Measurements from ENCODE around the gene C2orf49.
A peak's percentile ranks its signal among the peaks of the same experiment; 100 is the strongest.

C2orf49 gene

GRCh38 chr2:105297216-105297615, 40.1 kb upstream of the C2orf49 start:
- FAIRE-seq, result no peak
- no peak for DNase-seq (ENCODE audit: insufficient read length, low spot score)
- TF ChIP-seq POU2F2 (IDR thresholded peaks at IDR 0.05; ENCODE audit: low read depth, low read length), result no peak
- no peak for TF ChIP-seq TAF1 (IDR thresholded peaks at IDR 0.05; ENCODE audit: low read depth, low read length)
- no peak for TF ChIP-seq POLR2AphosphoS5 (IDR thresholded peaks at IDR 0.05; ENCODE audit: low read depth, low read length)
- no peak for TF ChIP-seq PAX5 (IDR thresholded peaks at IDR 0.05; ENCODE audit: insufficient read depth, low read length, severe bottlenecking)
- no peak for TF ChIP-seq SPI1 (IDR thresholded peaks at IDR 0.05; ENCODE audit: low read depth, low read length)
- no peak for TF ChIP-seq POLR2A (IDR thresholded peaks at IDR 0.05; ENCODE audit: low read depth, low read length)

- no peak for DNase-seq (ENCODE audit: insufficient read length, low spot score)
- no peak for TF ChIP-seq POLR2A (IDR thresholded peaks at IDR 0.05; ENCODE audit: low read depth, low read length)
- TF ChIP-seq POU2F2 (IDR thresholded peaks at IDR 0.05; ENCODE audit: low read depth, low read length), result no peak
- TF ChIP-seq POLR2AphosphoS5 (IDR thresholded peaks at IDR 0.05; ENCODE audit: low read depth, low read length), result no peak
- no peak for TF ChIP-seq PAX5 (IDR thresholded peaks at IDR 0.05; ENCODE audit: insufficient read depth, low read length, severe bottlenecking)
- TF ChIP-seq SPI1 (IDR thresholded peaks at IDR 0.05; ENCODE audit: low read depth, low read length), result no peak
- TF ChIP-seq TAF1 (IDR thresholded peaks at IDR 0.05; ENCODE audit: low read depth, low read length), result no peak
- FAIRE-seq, result no peak
Measured at GRCh38 chr2:105298017-105298416, 39.3 kb upstream of the C2orf49 start.

- TF ChIP-seq SPI1 (IDR thresholded peaks at IDR 0.05; ENCODE audit: low read depth, low read length) (no peak), POU2F2 (IDR thresholded peaks at IDR 0.05; ENCODE audit: low read depth, low read length) (no peak), POLR2A (IDR thresholded peaks at IDR 0.05; ENCODE audit: low read depth, low read length) (no peak), TAF1 (IDR thresholded peaks at IDR 0.05; ENCODE audit: low read depth, low read length) (no peak)
- no peak for FAIRE-seq
- DNase-seq (ENCODE audit: insufficient read length, low spot score), result no peak
Measured at GRCh38 chr2:105299290-105299689, 38.0 kb upstream of the C2orf49 start.

DNA sequence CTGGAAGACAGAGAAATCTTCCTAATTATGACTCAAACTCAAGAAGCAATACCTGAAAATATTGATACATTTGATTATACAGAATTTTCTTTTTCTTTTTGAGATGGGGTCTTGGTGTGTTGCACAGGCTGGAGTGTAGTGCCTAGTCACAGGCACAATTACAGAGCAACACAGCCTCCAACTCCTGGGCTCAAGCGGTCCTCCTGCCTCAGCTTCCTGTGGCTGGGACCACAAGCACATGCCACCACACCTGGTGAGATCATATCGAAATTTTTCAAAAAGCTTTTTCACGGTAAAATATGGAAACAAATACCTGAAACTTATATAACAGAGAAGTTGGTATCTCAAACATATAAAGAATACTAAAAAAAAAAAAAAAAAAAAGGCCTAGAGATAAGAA, 35.7 kb upstream of the C2orf49 start:
- FAIRE-seq, result no peak
- DNase-seq (ENCODE audit: insufficient read length, low spot score), result no peak
- TF ChIP-seq POU2F2 (IDR thresholded peaks at IDR 0.05; ENCODE audit: low read depth, low read length), result no peak
- TF ChIP-seq PAX5 (IDR thresholded peaks at IDR 0.05; ENCODE audit: insufficient read depth, low read length, severe bottlenecking), result no peak
- TF ChIP-seq POLR2AphosphoS5 (IDR thresholded peaks at IDR 0.05; ENCODE audit: low read depth, low read length), result no peak
- TF ChIP-seq SPI1 (IDR thresholded peaks at IDR 0.05; ENCODE audit: low read depth, low read length), result no peak
- no peak for TF ChIP-seq POLR2A (IDR thresholded peaks at IDR 0.05; ENCODE audit: low read depth, low read length)
- no peak for TF ChIP-seq TAF1 (IDR thresholded peaks at IDR 0.05; ENCODE audit: low read depth, low read length)

GRCh38 chr2:105307146-105307545, 30.2 kb upstream of the C2orf49 start:
- TF ChIP-seq PAX5 (IDR thresholded peaks at IDR 0.05; ENCODE audit: insufficient read depth, low read length, severe bottlenecking) (no peak), POLR2AphosphoS5 (IDR thresholded peaks at IDR 0.05; ENCODE audit: low read depth, low read length) (no peak), SPI1 (IDR thresholded peaks at IDR 0.05; ENCODE audit: low read depth, low read length) (no peak), POLR2A (IDR thresholded peaks at IDR 0.05; ENCODE audit: low read depth, low read length) (no peak), POU2F2 (IDR thresholded peaks at IDR 0.05; ENCODE audit: low read depth, low read length) (no peak), TAF1 (IDR thresholded peaks at IDR 0.05; ENCODE audit: low read depth, low read length) (no peak)
- FAIRE-seq (no peak), DNase-seq (ENCODE audit: insufficient read length, low spot score) (no peak)

DNA sequence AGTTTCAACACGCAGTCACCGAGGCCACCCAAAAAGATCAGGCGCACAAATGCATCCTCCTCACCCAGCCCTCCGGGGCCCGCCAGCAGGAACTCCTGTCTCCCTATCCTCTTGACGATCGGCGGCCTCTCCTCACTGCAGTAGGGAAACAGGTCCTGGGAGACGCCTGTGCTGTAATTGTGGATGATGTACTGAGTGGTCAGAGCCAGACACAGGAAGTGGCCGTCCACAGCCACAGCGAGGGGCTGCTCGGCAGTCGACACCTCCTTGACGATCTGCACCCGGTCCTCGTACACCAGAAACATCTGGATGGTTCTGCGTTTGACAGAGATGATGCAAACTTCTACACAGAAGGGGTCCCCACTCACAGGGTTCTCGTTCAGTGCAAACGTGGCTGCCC, 29.8 kb upstream of the C2orf49 start:
- TF ChIP-seq POLR2A (IDR thresholded peaks at IDR 0.05; ENCODE audit: low read depth, low read length) (no peak), SPI1 (IDR thresholded peaks at IDR 0.05; ENCODE audit: low read depth, low read length) (no peak), TAF1 (IDR thresholded peaks at IDR 0.05; ENCODE audit: low read depth, low read length) (no peak), POU2F2 (IDR thresholded peaks at IDR 0.05; ENCODE audit: low read depth, low read length) (no peak), PAX5 (IDR thresholded peaks at IDR 0.05; ENCODE audit: insufficient read depth, low read length, severe bottlenecking) (no peak), POLR2AphosphoS5 (IDR thresholded peaks at IDR 0.05; ENCODE audit: low read depth, low read length) (no peak)
- no peak for DNase-seq (ENCODE audit: insufficient read length, low spot score)
- no peak for FAIRE-seq

- no peak for FAIRE-seq
- DNase-seq (ENCODE audit: insufficient read length, low spot score), result no peak
- no peak for TF ChIP-seq SPI1 (IDR thresholded peaks at IDR 0.05; ENCODE audit: low read depth, low read length)
- no peak for TF ChIP-seq PAX5 (IDR thresholded peaks at IDR 0.05; ENCODE audit: insufficient read depth, low read length, severe bottlenecking)
- no peak for TF ChIP-seq POLR2AphosphoS5 (IDR thresholded peaks at IDR 0.05; ENCODE audit: low read depth, low read length)
- no peak for TF ChIP-seq TAF1 (IDR thresholded peaks at IDR 0.05; ENCODE audit: low read depth, low read length)
- no peak for TF ChIP-seq POLR2A (IDR thresholded peaks at IDR 0.05; ENCODE audit: low read depth, low read length)
- no peak for TF ChIP-seq POU2F2 (IDR thresholded peaks at IDR 0.05; ENCODE audit: low read depth, low read length)
Measured at GRCh38 chr2:105307962-105308361, 29.4 kb upstream of the C2orf49 start.

GRCh38 chr2:105308382-105309146, 28.8 kb upstream of the C2orf49 start:
- FAIRE-seq (no peak), DNase-seq (ENCODE audit: insufficient read length, low spot score) (no peak)
- TF ChIP-seq POLR2AphosphoS5 (IDR thresholded peaks at IDR 0.05; ENCODE audit: low read depth, low read length) (no peak), POU2F2 (IDR thresholded peaks at IDR 0.05; ENCODE audit: low read depth, low read length) (no peak), SPI1 (IDR thresholded peaks at IDR 0.05; ENCODE audit: low read depth, low read length) (no peak), PAX5 (IDR thresholded peaks at IDR 0.05; ENCODE audit: insufficient read depth, low read length, severe bottlenecking) (no peak), TAF1 (IDR thresholded peaks at IDR 0.05; ENCODE audit: low read depth, low read length) (no peak), POLR2A (IDR thresholded peaks at IDR 0.05; ENCODE audit: low read depth, low read length) (no peak)

DNA sequence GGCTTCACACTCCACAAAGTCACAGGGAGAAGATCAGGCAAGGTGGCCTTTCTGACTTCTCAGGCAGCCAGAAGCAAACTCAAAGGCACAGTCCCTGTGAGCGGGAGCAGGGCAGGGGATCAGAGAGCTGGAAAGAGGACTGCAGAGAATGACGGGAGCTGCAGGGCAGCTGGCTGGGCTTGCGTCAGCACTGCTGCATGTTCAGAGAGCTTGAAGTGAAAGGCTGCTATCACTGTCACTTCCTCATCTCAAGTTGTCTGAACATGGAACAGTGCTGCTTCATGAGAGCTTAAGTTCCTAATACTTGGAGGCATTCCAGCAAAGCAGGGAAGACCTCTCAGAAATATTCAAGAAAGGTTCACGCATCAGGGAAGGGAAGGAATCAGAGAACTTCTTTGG, 28.2 kb upstream of the C2orf49 start:
- FAIRE-seq (no peak), DNase-seq (ENCODE audit: insufficient read length, low spot score) (no peak)
- TF ChIP-seq SPI1 (IDR thresholded peaks at IDR 0.05; ENCODE audit: low read depth, low read length) (peak; percentile 73), POLR2A (IDR thresholded peaks at IDR 0.05; ENCODE audit: low read depth, low read length) (no peak)

DNA sequence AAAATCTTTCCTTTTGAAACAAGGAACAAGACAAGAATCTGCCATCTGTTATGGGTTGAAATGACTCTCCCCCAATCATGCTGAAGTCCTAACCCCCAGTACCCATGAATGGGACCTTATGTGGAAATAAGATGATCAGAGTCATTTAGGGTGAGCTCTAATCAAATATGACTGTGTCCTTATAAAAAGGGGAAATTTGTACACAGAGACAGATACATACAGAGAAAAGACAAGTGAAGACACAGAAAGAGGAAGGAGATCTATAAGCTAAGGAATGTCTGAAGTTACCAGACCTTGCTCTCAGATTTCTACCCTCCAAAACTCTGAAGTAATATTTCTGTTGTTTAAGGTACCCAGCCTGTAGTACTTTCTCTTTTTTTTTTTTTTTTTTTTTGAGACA, 23.5 kb upstream of the C2orf49 start:
- no peak for DNase-seq (ENCODE audit: insufficient read length, low spot score)
- FAIRE-seq, result no peak
- no peak for TF ChIP-seq POLR2A (IDR thresholded peaks at IDR 0.05; ENCODE audit: low read depth, low read length)
- TF ChIP-seq POLR2AphosphoS5 (IDR thresholded peaks at IDR 0.05; ENCODE audit: low read depth, low read length), result no peak
- TF ChIP-seq PAX5 (IDR thresholded peaks at IDR 0.05; ENCODE audit: insufficient read depth, low read length, severe bottlenecking), result no peak
- TF ChIP-seq TAF1 (IDR thresholded peaks at IDR 0.05; ENCODE audit: low read depth, low read length), result no peak
- TF ChIP-seq POU2F2 (IDR thresholded peaks at IDR 0.05; ENCODE audit: low read depth, low read length), result no peak
- TF ChIP-seq SPI1 (IDR thresholded peaks at IDR 0.05; ENCODE audit: low read depth, low read length), result no peak

Data from GM12891 (cell line).